ENCODE measurements around the gene RYR3. TPM values are rescaled to one million over a fixed set of nuclear protein-coding genes. Genes with fewer than 3 reads are reported as not detected.

The RYR3 gene
- total RNA-seq, 1 experiment from 2014 or later: 0.66 TPM

- TF ChIP-seq CTCF (IDR thresholded peaks at IDR 0.05; ENCODE audit: insufficient read depth in 1 of 2, low read depth in 1 of 2, low read length in 1 of 2, severe bottlenecking in 1 of 2, unreplicated experiment in 1 of 2): no peak
- no peaks in the 10 kb centered on the region for H3K9me3 Mint-ChIP-seq (ENCODE audit: unreplicated experiment)
- Histone ChIP-seq H3K9me3 (no peaks in the 10 kb centered on the region), H3K4me1 (no peaks in the 10 kb centered on the region), H3K27me3 (replicated peaks; ENCODE audit: control insufficient read depth, insufficient read depth, low read length) (no peaks in the 10 kb centered on the region), H3K4me3 (ENCODE audit: low read depth, low read length) (no peak overlapping the region), H3K36me3 (ENCODE audit: control insufficient read depth, insufficient read depth, low read length) (no peaks in the 10 kb centered on the region)
- no peak for DNase-seq
- ChIA-PET CTCF (no interaction called here), POLR2A (no interaction called here)
- H3K4me3 Mint-ChIP-seq (ENCODE audit: unreplicated experiment): no peak overlapping the region
- no peak overlapping the region for H3K27ac Mint-ChIP-seq (ENCODE audit: unreplicated experiment)
- no TSS peak for BruUV-seq (replicated peaks)
- intact Hi-C loops (cut with micrococcal nuclease; ENCODE audit: unreplicated experiment): no loop called here
- no peaks in the 10 kb centered on the region for H3K4me1 Mint-ChIP-seq (ENCODE audit: low read depth, unreplicated experiment)
- H3K27me3 Mint-ChIP-seq (ENCODE audit: insufficient read depth, unreplicated experiment): no peaks in the 10 kb centered on the region
- H3K36me3 Mint-ChIP-seq (ENCODE audit: insufficient read depth, unreplicated experiment): no peaks in the 10 kb centered on the region
Measured at GRCh38 chr15:33882921-33883320, 572.2 kb downstream of the RYR3 start.

DNA sequence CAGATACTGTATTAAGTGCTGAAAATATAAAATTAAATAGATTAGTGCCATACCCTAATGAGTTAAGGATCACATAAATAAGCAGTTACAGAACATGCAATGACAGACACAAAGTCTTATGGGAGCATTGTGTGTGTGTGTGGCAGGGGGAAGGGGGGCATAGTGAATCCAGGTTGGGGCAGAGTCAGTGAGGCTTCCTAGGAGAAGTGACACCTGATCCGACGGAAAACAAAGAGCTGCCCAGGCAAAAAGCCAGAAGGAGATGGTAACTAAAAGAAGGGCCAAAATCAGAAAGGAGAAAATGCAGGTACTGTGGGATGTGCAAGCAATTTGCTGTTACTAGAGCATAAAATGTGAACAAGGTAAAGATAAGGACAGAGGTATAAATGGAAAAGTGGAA lies 577.4 kb downstream of the RYR3 start:
- Histone ChIP-seq H3K4me3 (ENCODE audit: low read depth, low read length) (no peak overlapping the region), H3K4me1 (no peaks in the 10 kb centered on the region), H3K27me3 (replicated peaks; ENCODE audit: control insufficient read depth, insufficient read depth, low read length) (no peaks in the 10 kb centered on the region), H3K36me3 (ENCODE audit: control insufficient read depth, insufficient read depth, low read length) (no peaks in the 10 kb centered on the region), H3K9me3 (no peaks in the 10 kb centered on the region)
- Mint-ChIP-seq H3K9me3 (ENCODE audit: unreplicated experiment) (no peaks in the 10 kb centered on the region), H3K27me3 (ENCODE audit: insufficient read depth, unreplicated experiment) (no peaks in the 10 kb centered on the region), H3K27ac (ENCODE audit: unreplicated experiment) (no peak overlapping the region), H3K4me1 (ENCODE audit: low read depth, unreplicated experiment) (no peaks in the 10 kb centered on the region), H3K36me3 (ENCODE audit: insufficient read depth, unreplicated experiment) (no peaks in the 10 kb centered on the region), H3K4me3 (ENCODE audit: unreplicated experiment) (no peak overlapping the region)
- no peak for TF ChIP-seq CTCF (IDR thresholded peaks at IDR 0.05; ENCODE audit: insufficient read depth in 1 of 2, low read depth in 1 of 2, low read length in 1 of 2, severe bottlenecking in 1 of 2, unreplicated experiment in 1 of 2)
- no TSS peak for BruUV-seq (replicated peaks)
- intact Hi-C loops (cut with micrococcal nuclease; ENCODE audit: unreplicated experiment): no loop called here
- POLR2A ChIA-PET: no interaction called here
- CTCF ChIA-PET: no interaction called here
- DNase-seq: no peak

- no peaks in the 10 kb centered on the region for H3K9me3 Mint-ChIP-seq (ENCODE audit: unreplicated experiment)
- no peak overlapping the region for H3K4me3 Mint-ChIP-seq (ENCODE audit: unreplicated experiment)
- no peaks in the 10 kb centered on the region for H3K27me3 Mint-ChIP-seq (ENCODE audit: insufficient read depth, unreplicated experiment)
- ChIA-PET POLR2A (no interaction called here), CTCF (no interaction called here)
- peaks cover 6% of the 10 kb centered on the region for H3K4me1 Mint-ChIP-seq (ENCODE audit: low read depth, unreplicated experiment)
- BruUV-seq (replicated peaks): no TSS peak
- DNase-seq: no peak
- Histone ChIP-seq H3K36me3 (ENCODE audit: control insufficient read depth, insufficient read depth, low read length) (no peaks in the 10 kb centered on the region), H3K4me1 (no peaks in the 10 kb centered on the region), H3K4me3 (ENCODE audit: low read depth, low read length) (no peak overlapping the region), H3K9me3 (no peaks in the 10 kb centered on the region), H3K27me3 (replicated peaks; ENCODE audit: control insufficient read depth, insufficient read depth, low read length) (no peaks in the 10 kb centered on the region)
- no peak for TF ChIP-seq CTCF (IDR thresholded peaks at IDR 0.05; ENCODE audit: insufficient read depth in 1 of 2, low read depth in 1 of 2, low read length in 1 of 2, severe bottlenecking in 1 of 2, unreplicated experiment in 1 of 2)
- H3K36me3 Mint-ChIP-seq (ENCODE audit: insufficient read depth, unreplicated experiment): no peaks in the 10 kb centered on the region
- H3K27ac Mint-ChIP-seq (ENCODE audit: unreplicated experiment): no peak overlapping the region
- intact Hi-C loops (cut with micrococcal nuclease; ENCODE audit: unreplicated experiment): no loop called here
Measured at GRCh38 chr15:33894193-33894592, 583.4 kb downstream of the RYR3 start.
